Uterus (tissue), 2 donors: ENCODE measurements around the gene NCAPG.

Source experiments
- POLR2A ChIP-seq, 2 donors: fragments of 450-650 bp; IDR thresholded peaks; one replicate each; pipeline ENCODE4 v1.6.1; 2016; ENCODE audit warnings: antibody characterized with exemption in 2 of 2, mild to moderate bottlenecking in 1 of 2, moderate library complexity in 1 of 2
- TF ChIP-seq, protein P1 (sequence below), 4 experiments: fragments of 200-600 bp in 2 of 4; fragments of 450-650 bp in 2 of 4; sonication (generic) in 2 of 4; IDR thresholded peaks; one replicate each; pipeline ENCODE4 v1.5.1; 2016 to 2019; ENCODE audit warnings: antibody characterized with exemption in 4 of 4, mild to moderate bottlenecking in 2 of 4, moderate library complexity in 1 of 4

DNA sequence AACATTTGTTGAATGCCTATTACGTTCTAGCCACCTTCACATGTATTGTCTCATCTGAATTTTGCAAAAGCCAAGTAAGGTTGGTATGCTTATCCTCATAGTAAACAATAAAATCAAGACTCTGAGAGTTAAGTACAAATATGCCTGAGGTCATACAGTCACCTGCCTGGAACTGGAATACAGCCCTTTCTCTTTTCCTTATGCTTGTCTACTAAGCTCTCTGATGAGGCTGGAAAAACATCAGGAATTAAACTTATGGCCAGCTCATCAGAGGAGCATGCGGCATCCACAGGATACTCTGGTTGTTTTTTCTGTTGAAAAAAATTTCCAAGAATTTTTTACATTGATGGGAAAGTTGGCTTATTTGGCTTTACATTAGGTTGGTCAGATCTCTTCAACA lies 35.5 kb downstream of the NCAPG start:
- TF ChIP-seq, protein P1, sequence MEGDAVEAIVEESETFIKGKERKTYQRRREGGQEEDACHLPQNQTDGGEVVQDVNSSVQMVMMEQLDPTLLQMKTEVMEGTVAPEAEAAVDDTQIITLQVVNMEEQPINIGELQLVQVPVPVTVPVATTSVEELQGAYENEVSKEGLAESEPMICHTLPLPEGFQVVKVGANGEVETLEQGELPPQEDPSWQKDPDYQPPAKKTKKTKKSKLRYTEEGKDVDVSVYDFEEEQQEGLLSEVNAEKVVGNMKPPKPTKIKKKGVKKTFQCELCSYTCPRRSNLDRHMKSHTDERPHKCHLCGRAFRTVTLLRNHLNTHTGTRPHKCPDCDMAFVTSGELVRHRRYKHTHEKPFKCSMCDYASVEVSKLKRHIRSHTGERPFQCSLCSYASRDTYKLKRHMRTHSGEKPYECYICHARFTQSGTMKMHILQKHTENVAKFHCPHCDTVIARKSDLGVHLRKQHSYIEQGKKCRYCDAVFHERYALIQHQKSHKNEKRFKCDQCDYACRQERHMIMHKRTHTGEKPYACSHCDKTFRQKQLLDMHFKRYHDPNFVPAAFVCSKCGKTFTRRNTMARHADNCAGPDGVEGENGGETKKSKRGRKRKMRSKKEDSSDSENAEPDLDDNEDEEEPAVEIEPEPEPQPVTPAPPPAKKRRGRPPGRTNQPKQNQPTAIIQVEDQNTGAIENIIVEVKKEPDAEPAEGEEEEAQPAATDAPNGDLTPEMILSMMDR (IDR thresholded peaks at IDR 0.05) = no peak
- no peak for TF ChIP-seq POLR2A (IDR thresholded peaks at IDR 0.05)
